Astrocyte of the cerebellum (primary cell): ENCODE measurements around the gene SPATA9.

Source experiments
- DNase-seq: peaks from one replicate; pipeline ENCODE4 v3.0.0-alpha.2; 2011; ENCODE audit warnings: low read depth
- H3K4me3 ChIP-seq: 2 replicates; pipeline ENCODE4 v1.5.1; 2011; ENCODE audit warnings: mild to moderate bottlenecking, low read depth, low read length, moderate library complexity
- in situ Hi-C: cut with HindIII; loops from 2 replicates; pipeline ENCODE4 v1.10.0; 2017; ENCODE audit warnings: low sequenced_read_pairs
- TF ChIP-seq, protein P1 (sequence below): IDR thresholded peaks from 2 replicates; pipeline ENCODE4 v1.5.1; 2012; ENCODE audit warnings: low read length, low read depth, moderate library complexity, mild to moderate bottlenecking; ENCODE audit errors: missing control alignments

Gene SPATA9

DNA sequence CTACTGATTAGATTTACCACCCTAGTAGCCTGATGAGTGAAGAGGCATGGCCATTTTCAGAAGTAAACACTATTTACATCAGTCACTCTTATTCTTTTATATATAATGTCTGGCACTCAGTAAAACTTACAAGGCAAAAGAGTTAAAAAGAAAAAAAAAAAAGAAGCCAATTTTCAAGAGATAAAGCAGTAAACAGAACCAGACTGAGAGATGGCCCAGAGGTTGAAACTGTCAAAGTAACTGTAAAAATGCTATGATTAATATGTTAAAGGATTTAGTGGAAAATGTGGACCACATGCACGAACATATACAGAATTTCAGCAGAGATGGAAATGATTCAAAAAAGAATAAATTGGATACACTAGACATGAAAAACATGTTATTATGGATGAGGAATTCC is 69.3 kb downstream of the SPATA9 start:
- H3K4me3 ChIP-seq, result no peak overlapping the region
- no peak for DNase-seq
- in situ Hi-C loops, result no loop called here
- TF ChIP-seq, protein P1, sequence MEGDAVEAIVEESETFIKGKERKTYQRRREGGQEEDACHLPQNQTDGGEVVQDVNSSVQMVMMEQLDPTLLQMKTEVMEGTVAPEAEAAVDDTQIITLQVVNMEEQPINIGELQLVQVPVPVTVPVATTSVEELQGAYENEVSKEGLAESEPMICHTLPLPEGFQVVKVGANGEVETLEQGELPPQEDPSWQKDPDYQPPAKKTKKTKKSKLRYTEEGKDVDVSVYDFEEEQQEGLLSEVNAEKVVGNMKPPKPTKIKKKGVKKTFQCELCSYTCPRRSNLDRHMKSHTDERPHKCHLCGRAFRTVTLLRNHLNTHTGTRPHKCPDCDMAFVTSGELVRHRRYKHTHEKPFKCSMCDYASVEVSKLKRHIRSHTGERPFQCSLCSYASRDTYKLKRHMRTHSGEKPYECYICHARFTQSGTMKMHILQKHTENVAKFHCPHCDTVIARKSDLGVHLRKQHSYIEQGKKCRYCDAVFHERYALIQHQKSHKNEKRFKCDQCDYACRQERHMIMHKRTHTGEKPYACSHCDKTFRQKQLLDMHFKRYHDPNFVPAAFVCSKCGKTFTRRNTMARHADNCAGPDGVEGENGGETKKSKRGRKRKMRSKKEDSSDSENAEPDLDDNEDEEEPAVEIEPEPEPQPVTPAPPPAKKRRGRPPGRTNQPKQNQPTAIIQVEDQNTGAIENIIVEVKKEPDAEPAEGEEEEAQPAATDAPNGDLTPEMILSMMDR, result no peak

- in situ Hi-C loops, result no loop called here
- no peak overlapping the region for H3K4me3 ChIP-seq
- DNase-seq, result no peak
- TF ChIP-seq, protein P1, result no peak
These were observed 71.4 kb downstream of the SPATA9 start for GRCh38 chr5:95611396-95611795.

- no peak for DNase-seq
- no peak overlapping the region for H3K4me3 ChIP-seq
- TF ChIP-seq, protein P1, result no peak
- in situ Hi-C loops, result no loop called here
These were observed 72.2 kb downstream of the SPATA9 start for GRCh38 chr5:95610546-95610945.

- no peak overlapping the region for H3K4me3 ChIP-seq
- no peak for DNase-seq
- in situ Hi-C loops, result no loop called here
- TF ChIP-seq, protein P1, result no peak
These were observed 73.1 kb downstream of the SPATA9 start for GRCh38 chr5:95609711-95610110.
